ENCODE results near the gene MBNL2. TPM values are rescaled to one million over a fixed set of nuclear protein-coding genes. Genes with fewer than 3 reads are reported as not detected.

MBNL2 gene
- total RNA-seq, 1 donor from 2014 or later, result 43.7 TPM

- peaks cover 12% of the 10 kb centered on the region for H3K4me1 Mint-ChIP-seq (ENCODE audit: unreplicated experiment)
- H3K27me3 Mint-ChIP-seq, result no peaks in the 10 kb centered on the region
- no peaks in the 10 kb centered on the region for H3K36me3 Mint-ChIP-seq
- no peak for TF ChIP-seq CTCF (conservative IDR thresholded peaks at IDR 0.05)
- H3K4me3 Mint-ChIP-seq, result no peak overlapping the region
- no peak for DNase-seq (ENCODE audit: extremely low spot score, unreplicated experiment)
- no peaks in the 10 kb centered on the region for H3K9me3 Mint-ChIP-seq
- H3K27ac Mint-ChIP-seq, result no peak overlapping the region
Measured at GRCh38 chr13:97426695-97427094, 204.6 kb downstream of the MBNL2 start.

GRCh38 chr13:97429681-97430081 is 207.5 kb downstream of the MBNL2 start:
- no peak for TF ChIP-seq CTCF (conservative IDR thresholded peaks at IDR 0.05)
- Mint-ChIP-seq H3K4me3 (no peak overlapping the region), H3K4me1 (ENCODE audit: unreplicated experiment) (peaks cover 16% of the 10 kb centered on the region), H3K9me3 (no peaks in the 10 kb centered on the region), H3K27ac (no peak overlapping the region), H3K36me3 (no peaks in the 10 kb centered on the region), H3K27me3 (no peaks in the 10 kb centered on the region)
- no peak for DNase-seq (ENCODE audit: extremely low spot score, unreplicated experiment)

- H3K27ac Mint-ChIP-seq, result no peak overlapping the region
- H3K9me3 Mint-ChIP-seq, result no peaks in the 10 kb centered on the region
- no peak for DNase-seq (ENCODE audit: extremely low spot score, unreplicated experiment)
- TF ChIP-seq CTCF (conservative IDR thresholded peaks at IDR 0.05), result no peak
- no peaks in the 10 kb centered on the region for H3K27me3 Mint-ChIP-seq
- no peaks in the 10 kb centered on the region for H3K36me3 Mint-ChIP-seq
- H3K4me3 Mint-ChIP-seq, result no peak overlapping the region
- H3K4me1 Mint-ChIP-seq (ENCODE audit: unreplicated experiment), result peaks cover 16% of the 10 kb centered on the region
Measured at GRCh38 chr13:97430296-97430695, 208.2 kb downstream of the MBNL2 start.

GRCh38 chr13:97431171-97431764 is 209.1 kb downstream of the MBNL2 start:
- peak overlapping the region; percentile 97 for H3K4me3 Mint-ChIP-seq

GRCh38 chr13:97432232-97432916 is 210.2 kb downstream of the MBNL2 start:
- H3K36me3 Mint-ChIP-seq, result peaks cover 5% of the 10 kb centered on the region
- DNase-seq (ENCODE audit: extremely low spot score, unreplicated experiment), result no peak
- H3K9me3 Mint-ChIP-seq, result no peaks in the 10 kb centered on the region
- peak overlapping the region; percentile 97 for H3K4me3 Mint-ChIP-seq
- H3K27ac Mint-ChIP-seq, result peak overlapping the region; percentile 99
- TF ChIP-seq CTCF (conservative IDR thresholded peaks at IDR 0.05), result no peak
- no peaks in the 10 kb centered on the region for H3K27me3 Mint-ChIP-seq
- H3K4me1 Mint-ChIP-seq (ENCODE audit: unreplicated experiment), result peaks cover 23% of the 10 kb centered on the region

More at GRCh38 chr13:97431171-97431764, 209.1 kb downstream of the MBNL2 start:
- Mint-ChIP-seq H3K4me1 (ENCODE audit: unreplicated experiment) (peaks cover 17% of the 10 kb centered on the region), H3K36me3 (peaks cover under 1% of the 10 kb centered on the region), H3K27me3 (no peaks in the 10 kb centered on the region), H3K9me3 (no peaks in the 10 kb centered on the region), H3K27ac (no peak overlapping the region)
- DNase-seq (ENCODE audit: extremely low spot score, unreplicated experiment), result no peak
- no peak for TF ChIP-seq CTCF (conservative IDR thresholded peaks at IDR 0.05)
